GM10248 (cell line): ENCODE results near the gene TIMM21.

Source experiments
- CTCF ChIA-PET: fragments of 300-600 bp; sonication (Branson Sonifier 250); formaldehyde crosslinking; extraction: SDS; loops from one replicate; lab custom pipeline; 2021; ENCODE audit warnings: antibody characterized with exemption; lab: Yijun Ruan, JAX
- POLR2A ChIA-PET: fragments of 350-650 bp; sonication (Branson Sonifier 250); formaldehyde crosslinking; extraction: SDS; loops from one replicate; lab custom pipeline; 2020; ENCODE audit warnings: antibody characterized with exemption; lab: Yijun Ruan, JAX
- DNase-seq: peaks from one replicate; pipeline ENCODE4 v3.0.0; 2012; ENCODE audit errors: extremely low spot score
- TF ChIP-seq, protein P1 (sequence below): IDR thresholded peaks from 2 replicates; pipeline ENCODE4 v1.5.1; 2012; ENCODE audit warnings: mild to moderate bottlenecking, low read depth; ENCODE audit errors: extremely low read depth, missing control alignments, control extremely low read depth

TIMM21 gene

GRCh38 chr18:74190086-74190485, 41.8 kb downstream of the TIMM21 start:
- ChIA-PET POLR2A (no interaction called here), CTCF (interaction anchor here (2.2 kb wide), 1 partner anchor 9 kb away, joined by 6 read pairs; no protein-coding TSS in a partner anchor)
- no peak for DNase-seq
- TF ChIP-seq, protein P1, sequence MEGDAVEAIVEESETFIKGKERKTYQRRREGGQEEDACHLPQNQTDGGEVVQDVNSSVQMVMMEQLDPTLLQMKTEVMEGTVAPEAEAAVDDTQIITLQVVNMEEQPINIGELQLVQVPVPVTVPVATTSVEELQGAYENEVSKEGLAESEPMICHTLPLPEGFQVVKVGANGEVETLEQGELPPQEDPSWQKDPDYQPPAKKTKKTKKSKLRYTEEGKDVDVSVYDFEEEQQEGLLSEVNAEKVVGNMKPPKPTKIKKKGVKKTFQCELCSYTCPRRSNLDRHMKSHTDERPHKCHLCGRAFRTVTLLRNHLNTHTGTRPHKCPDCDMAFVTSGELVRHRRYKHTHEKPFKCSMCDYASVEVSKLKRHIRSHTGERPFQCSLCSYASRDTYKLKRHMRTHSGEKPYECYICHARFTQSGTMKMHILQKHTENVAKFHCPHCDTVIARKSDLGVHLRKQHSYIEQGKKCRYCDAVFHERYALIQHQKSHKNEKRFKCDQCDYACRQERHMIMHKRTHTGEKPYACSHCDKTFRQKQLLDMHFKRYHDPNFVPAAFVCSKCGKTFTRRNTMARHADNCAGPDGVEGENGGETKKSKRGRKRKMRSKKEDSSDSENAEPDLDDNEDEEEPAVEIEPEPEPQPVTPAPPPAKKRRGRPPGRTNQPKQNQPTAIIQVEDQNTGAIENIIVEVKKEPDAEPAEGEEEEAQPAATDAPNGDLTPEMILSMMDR: no peak

DNA sequence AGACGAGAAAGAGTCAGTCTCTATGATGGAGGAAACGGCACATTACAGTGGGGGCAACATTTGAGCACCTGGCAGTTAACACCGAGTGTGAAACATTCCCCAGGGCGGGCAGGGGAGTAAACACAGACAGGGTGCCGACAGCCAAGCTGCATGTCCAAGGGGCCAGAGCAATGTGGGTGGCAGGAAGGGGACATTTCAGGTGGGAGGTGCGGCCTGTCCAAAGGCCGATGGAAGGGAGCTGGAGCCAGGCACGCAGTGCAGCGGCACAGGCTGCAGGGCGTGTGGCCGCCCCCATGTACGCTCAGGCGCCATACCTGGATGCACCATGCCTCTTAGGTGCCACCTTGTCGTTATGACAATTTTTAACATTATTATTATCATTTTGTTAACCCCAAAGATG, 43.3 kb downstream of the TIMM21 start:
- POLR2A ChIA-PET: no interaction called here
- TF ChIP-seq, protein P1: no peak
- no peak for DNase-seq
- CTCF ChIA-PET: interaction anchor here (1.6 to 2.8 kb wide), 2 partner anchors 150 to 360 kb away, joined by 4 to 12 read pairs; no protein-coding TSS in a partner anchor

DNA sequence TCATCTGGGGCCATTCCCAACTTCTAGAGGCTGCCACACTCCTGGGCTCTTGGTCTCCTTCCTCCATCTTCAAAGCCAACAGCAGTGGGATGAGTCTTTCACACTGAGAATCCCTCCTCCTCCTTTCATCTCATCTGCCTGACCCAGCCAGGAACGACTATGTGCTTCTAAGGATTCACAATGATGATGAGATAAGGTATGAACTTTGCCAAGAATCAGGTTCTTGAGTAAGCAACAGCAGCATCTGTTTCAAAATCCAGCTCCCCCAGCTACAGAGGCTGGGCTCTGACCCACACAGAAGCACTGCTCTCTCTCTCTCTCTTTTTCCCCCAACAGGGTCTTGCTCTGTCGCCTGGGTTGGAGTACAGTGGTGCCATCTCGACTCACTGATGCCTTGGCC, 46.4 kb downstream of the TIMM21 start:
- ChIA-PET POLR2A (interaction anchor here (0.6 kb wide), 1 partner anchor 28 kb away, joined by 4 read pairs; no protein-coding TSS in a partner anchor), CTCF (interaction anchor here (0.9 to 1.7 kb wide), 6 partner anchors 24 to 359 kb away, joined by 3 to 10 read pairs (median 4); no protein-coding TSS in a partner anchor)
- TF ChIP-seq, protein P1: no peak
- DNase-seq: no peak

DNA sequence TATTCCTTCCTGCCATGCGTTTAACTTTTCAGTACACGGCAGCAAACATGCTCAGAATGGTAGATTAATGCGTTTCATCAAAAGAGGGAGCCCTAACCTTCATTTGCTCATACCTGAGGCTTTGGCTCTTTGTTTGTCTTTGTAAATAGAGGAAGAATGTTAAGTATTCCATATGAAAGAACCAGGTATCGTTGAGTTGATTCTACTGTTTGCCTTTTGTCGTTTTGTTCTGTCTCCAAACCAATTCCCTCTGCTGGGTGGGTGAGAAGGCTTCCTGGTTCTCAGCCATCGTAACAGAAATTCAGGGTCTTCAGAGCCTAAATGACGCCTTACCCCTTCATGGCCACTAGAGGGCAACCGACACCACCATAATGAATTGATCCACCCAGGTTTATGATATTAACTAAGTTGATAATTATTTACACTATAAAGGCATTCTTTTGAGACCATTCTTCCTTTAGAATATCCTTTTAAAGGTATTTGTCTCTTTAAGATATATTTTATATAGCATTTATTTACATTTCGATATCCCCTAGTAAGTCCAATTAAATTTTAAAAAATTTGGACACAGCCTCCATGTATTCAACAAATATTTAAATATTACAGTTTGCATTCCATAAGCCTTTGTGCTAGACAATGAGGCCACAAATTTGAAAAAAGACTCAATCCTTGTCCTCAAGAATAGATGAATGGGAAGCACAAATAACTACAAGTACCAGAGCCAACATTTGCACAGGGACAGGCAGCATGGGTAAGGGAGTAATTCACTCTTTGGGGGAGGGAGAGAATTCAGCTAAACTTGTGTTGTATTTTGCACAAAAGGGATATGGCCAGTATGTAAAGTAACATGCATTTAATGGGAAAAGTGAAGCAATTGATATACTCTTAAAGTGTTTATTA, 48.1 kb downstream of the TIMM21 start:
- POLR2A ChIA-PET: no interaction called here
- TF ChIP-seq, protein P1: peak; percentile 88
- CTCF ChIA-PET: interaction anchor here (0.7 to 3.9 kb wide), 13 partner anchors 17 to 357 kb away, joined by 3 to 51 read pairs (median 4); no protein-coding TSS in a partner anchor
- DNase-seq: peak; percentile 80

GRCh38 chr18:74197705-74198341, 49.5 kb downstream of the TIMM21 start:
- CTCF ChIA-PET: interaction anchor here (0.8 to 3.9 kb wide), 19 partner anchors 8 to 373 kb away, joined by 3 to 51 read pairs (median 4); no protein-coding TSS in a partner anchor
- DNase-seq: no peak
- TF ChIP-seq, protein P1: no peak
- POLR2A ChIA-PET: no interaction called here

GRCh38 chr18:74198453-74198852, 50.1 kb downstream of the TIMM21 start:
- ChIA-PET CTCF (interaction anchor here (0.8 to 3.9 kb wide), 11 partner anchors 9 to 372 kb away, joined by 3 to 51 read pairs (median 6); no protein-coding TSS in a partner anchor), POLR2A (no interaction called here)
- TF ChIP-seq, protein P1: no peak

More at GRCh38 chr18:74198453-74198852, 50.1 kb downstream of the TIMM21 start:
- no peak for DNase-seq
